Activated CD4-positive, alpha-beta T cell treated with anti-CD3 and anti-CD28 coated beads, Interleukin-2, amount 10 ng/mL, durations not matched to agents 24 days and 14 days (primary cell): ENCODE results near the gene AGPAT4. TPM values are rescaled to one million over a fixed set of nuclear protein-coding genes. Genes with fewer than 3 reads are reported as not detected.
A peak's percentile ranks its signal among the peaks of the same experiment; 100 is the strongest.
"Not testable (repeated sequence)": the region's sequence is repeated elsewhere in the genome, so short reads cannot be mapped to it uniquely, and the experiment has no call there.

Source experiments
- DNase-seq: peaks from one replicate; pipeline ENCODE4 v3.0.0; 2022
- H3K27ac Mint-ChIP-seq: one replicate; pipeline ENCODE4 v1.8.0; 2022; ENCODE audit warnings: mild to moderate bottlenecking, mixed read lengths
- H3K27me3 Mint-ChIP-seq: one replicate; pipeline ENCODE4 v1.8.0; 2022; ENCODE audit warnings: mixed read lengths
- H3K36me3 Mint-ChIP-seq: one replicate; pipeline ENCODE4 v1.8.0; 2022; ENCODE audit warnings: low read depth, mild to moderate bottlenecking, mixed read lengths
- H3K4me1 Mint-ChIP-seq: one replicate; pipeline ENCODE4 v1.8.0; 2021; ENCODE audit warnings: mixed read lengths
- H3K4me3 Mint-ChIP-seq: one replicate; pipeline ENCODE4 v1.8.0; 2022; ENCODE audit warnings: mild to moderate bottlenecking, moderate library complexity, mixed read lengths
- H3K9me3 Mint-ChIP-seq: one replicate; pipeline ENCODE4 v1.8.0; 2021; ENCODE audit warnings: mixed read lengths
- intact Hi-C: fragments of 100-400 bp; cut with micrococcal nuclease; formaldehyde crosslinking; loops from one replicate; pipeline ENCODE4 v1.15.1; 2023
- total RNA-seq: library from RNA; stranded (reverse); gene quantifications from 2 replicates; pipeline ENCODE4 v1.2.3, GENCODE V29; 2022

The AGPAT4 gene
- total RNA-seq: 6.8 and 7.1 TPM in 2 replicates

- Mint-ChIP-seq H3K36me3 (peaks cover 7% of the 10 kb centered on the region), H3K27me3 (peaks cover 13% of the 10 kb centered on the region), H3K27ac (peak within 1 kb of the TSS; percentile 95), H3K4me1 (peaks cover 26% of the 10 kb centered on the region), H3K4me3 (peak within 1 kb of the TSS; percentile 92), H3K9me3 (peaks cover 4% of the 10 kb centered on the region)
- DNase-seq: peak; percentile 93
- intact Hi-C loops: loop anchor here (1.0 to 5.0 kb wide), 4 partner anchors 45 to 1453 kb away; partner anchors contain the start of genes PACRG and PRKN
Observed at GRCh38 chr6:161273752-161274487, at the start of gene AGPAT4. AGPAT4 (minus strand) TSS chr6:161274061; CDS start chr6:161232213, 41,848 bp downstream.

- DNase-seq: no peak
- peaks cover 3% of the 10 kb centered on the region for H3K9me3 Mint-ChIP-seq
- no peaks in the 10 kb centered on the region for H3K36me3 Mint-ChIP-seq
- H3K27ac Mint-ChIP-seq: no peak overlapping the region
- H3K4me3 Mint-ChIP-seq: no peak overlapping the region
- intact Hi-C loops: no loop called here
- H3K4me1 Mint-ChIP-seq: no peaks in the 10 kb centered on the region
- H3K27me3 Mint-ChIP-seq: peaks cover 8% of the 10 kb centered on the region
Observed at GRCh38 chr6:161319231-161319630, 45.4 kb upstream of the AGPAT4 start.

GRCh38 chr6:161318456-161318855 lies 44.6 kb upstream of the AGPAT4 start:
- peaks cover 3% of the 10 kb centered on the region for H3K9me3 Mint-ChIP-seq
- H3K27ac Mint-ChIP-seq: no peak overlapping the region
- no peaks in the 10 kb centered on the region for H3K4me1 Mint-ChIP-seq
- H3K4me3 Mint-ChIP-seq: no peak overlapping the region
- intact Hi-C loops: no loop called here
- H3K27me3 Mint-ChIP-seq: peaks cover 10% of the 10 kb centered on the region
- no peak for DNase-seq
- H3K36me3 Mint-ChIP-seq: no peaks in the 10 kb centered on the region

- no peak overlapping the region for H3K4me3 Mint-ChIP-seq
- H3K27ac Mint-ChIP-seq: no peak overlapping the region
- H3K36me3 Mint-ChIP-seq: no peaks in the 10 kb centered on the region
- no peaks in the 10 kb centered on the region for H3K4me1 Mint-ChIP-seq
- peaks cover 13% of the 10 kb centered on the region for H3K27me3 Mint-ChIP-seq
- H3K9me3 Mint-ChIP-seq: no peaks in the 10 kb centered on the region
- intact Hi-C loops: no loop called here
- DNase-seq: no peak
Observed at GRCh38 chr6:161316531-161316930, 42.7 kb upstream of the AGPAT4 start.

GRCh38 chr6:161315246-161315917 lies 41.5 kb upstream of the AGPAT4 start:
- H3K4me1 Mint-ChIP-seq, DNase-seq, H3K27ac Mint-ChIP-seq, H3K36me3 Mint-ChIP-seq, intact Hi-C loops, H3K9me3 Mint-ChIP-seq, H3K4me3 Mint-ChIP-seq: not testable (repeated sequence)
- H3K27me3 Mint-ChIP-seq: peaks cover 16% of the 10 kb centered on the region

GRCh38 chr6:161314541-161315245 lies 40.8 kb upstream of the AGPAT4 start:
- H3K4me1 Mint-ChIP-seq, H3K27ac Mint-ChIP-seq, intact Hi-C loops, H3K4me3 Mint-ChIP-seq, H3K36me3 Mint-ChIP-seq, H3K9me3 Mint-ChIP-seq, DNase-seq: not testable (repeated sequence)
- H3K27me3 Mint-ChIP-seq: peaks cover 16% of the 10 kb centered on the region

GRCh38 chr6:161313940-161314509 lies 40.2 kb upstream of the AGPAT4 start:
- peaks cover 13% of the 10 kb centered on the region for H3K27me3 Mint-ChIP-seq
- no peak overlapping the region for H3K4me3 Mint-ChIP-seq
- H3K36me3 Mint-ChIP-seq: no peaks in the 10 kb centered on the region
- DNase-seq: no peak
- H3K9me3 Mint-ChIP-seq: no peaks in the 10 kb centered on the region
- intact Hi-C loops: no loop called here
- H3K4me1 Mint-ChIP-seq: no peaks in the 10 kb centered on the region
- no peak overlapping the region for H3K27ac Mint-ChIP-seq

- DNase-seq, H3K36me3 Mint-ChIP-seq, H3K4me1 Mint-ChIP-seq, H3K9me3 Mint-ChIP-seq, H3K27ac Mint-ChIP-seq, intact Hi-C loops, H3K4me3 Mint-ChIP-seq: not testable (repeated sequence)
- H3K27me3 Mint-ChIP-seq: peaks cover 13% of the 10 kb centered on the region
Observed at GRCh38 chr6:161313475-161313874, 39.6 kb upstream of the AGPAT4 start.

- H3K36me3 Mint-ChIP-seq, H3K27ac Mint-ChIP-seq, H3K4me3 Mint-ChIP-seq, H3K4me1 Mint-ChIP-seq, intact Hi-C loops, H3K9me3 Mint-ChIP-seq, DNase-seq: not testable (repeated sequence)
- H3K27me3 Mint-ChIP-seq: peaks cover 13% of the 10 kb centered on the region
Observed at GRCh38 chr6:161309774-161310173, 35.9 kb upstream of the AGPAT4 start.

- DNase-seq: no peak
- Mint-ChIP-seq H3K27me3 (peaks cover 10% of the 10 kb centered on the region), H3K4me3 (no peak overlapping the region), H3K4me1 (no peaks in the 10 kb centered on the region), H3K9me3 (no peaks in the 10 kb centered on the region), H3K27ac (no peak overlapping the region), H3K36me3 (no peaks in the 10 kb centered on the region)
- intact Hi-C loops: no loop called here
Observed at GRCh38 chr6:161308075-161308655, 34.3 kb upstream of the AGPAT4 start.

- H3K4me3 Mint-ChIP-seq: no peak overlapping the region
- no peak overlapping the region for H3K27ac Mint-ChIP-seq
- no peaks in the 10 kb centered on the region for H3K4me1 Mint-ChIP-seq
- no peaks in the 10 kb centered on the region for H3K36me3 Mint-ChIP-seq
- intact Hi-C loops: no loop called here
- no peak for DNase-seq
- H3K9me3 Mint-ChIP-seq: no peaks in the 10 kb centered on the region
- peaks cover 2% of the 10 kb centered on the region for H3K27me3 Mint-ChIP-seq
Observed at GRCh38 chr6:161305860-161306259, 32.0 kb upstream of the AGPAT4 start.

GRCh38 chr6:161303628-161304340 lies 29.9 kb upstream of the AGPAT4 start:
- no peak for DNase-seq
- Mint-ChIP-seq H3K36me3 (no peaks in the 10 kb centered on the region), H3K9me3 (no peaks in the 10 kb centered on the region), H3K27me3 (peaks cover 4% of the 10 kb centered on the region), H3K4me1 (no peaks in the 10 kb centered on the region), H3K4me3 (no peak overlapping the region), H3K27ac (no peak overlapping the region)
- intact Hi-C loops: no loop called here

GRCh38 chr6:161302949-161303348 lies 29.1 kb upstream of the AGPAT4 start:
- DNase-seq: no peak
- Mint-ChIP-seq H3K9me3 (no peaks in the 10 kb centered on the region), H3K27ac (no peak overlapping the region), H3K36me3 (no peaks in the 10 kb centered on the region), H3K4me1 (no peaks in the 10 kb centered on the region), H3K27me3 (peaks cover 4% of the 10 kb centered on the region), H3K4me3 (no peak overlapping the region)
- intact Hi-C loops: no loop called here
